CMK (cell line): ENCODE results near the gene LBHD2.
A peak's percentile ranks its signal among the peaks of the same experiment; 100 is the strongest.

ENCODE experiments used
- DNase-seq: peaks from one replicate; pipeline ENCODE4 v3.0.0-alpha.2; 2010; ENCODE audit warnings: low read depth

Gene LBHD2

GRCh38 chr14:103068351-103069073 lies 15.5 kb upstream of the LBHD2 start:
- no peak for DNase-seq

- DNase-seq: no peak
Observed at GRCh38 chr14:103070263-103070885, 13.6 kb upstream of the LBHD2 start.

GRCh38 chr14:103070971-103071542 lies 13.0 kb upstream of the LBHD2 start:
- no peak for DNase-seq

GRCh38 chr14:103071544-103072251 lies 12.3 kb upstream of the LBHD2 start:
- no peak for DNase-seq

GRCh38 chr14:103072595-103073366 lies 11.2 kb upstream of the LBHD2 start:
- DNase-seq: no peak

GRCh38 chr14:103073367-103073875 lies 10.6 kb upstream of the LBHD2 start:
- no peak for DNase-seq

GRCh38 chr14:103073876-103074728 lies 9.9 kb upstream of the LBHD2 start:
- DNase-seq: no peak

GRCh38 chr14:103074729-103075367 lies 9.2 kb upstream of the LBHD2 start:
- peak; percentile 69 for DNase-seq

GRCh38 chr14:103078420-103078749 lies 5.6 kb upstream of the LBHD2 start:
- no peak for DNase-seq

- DNase-seq: no peak
Observed at GRCh38 chr14:103078860-103079587, 5.0 kb upstream of the LBHD2 start.

- no peak for DNase-seq
Observed at GRCh38 chr14:103081951-103082350, 2.1 kb upstream of the LBHD2 start.

- no peak for DNase-seq
Observed at GRCh38 chr14:103085106-103086091, 1.4 kb downstream of the LBHD2 start.

GRCh38 chr14:103086771-103087342 lies 2.8 kb downstream of the LBHD2 start:
- no peak for DNase-seq

- no peak for DNase-seq
Observed at GRCh38 chr14:103087343-103087835, 3.4 kb downstream of the LBHD2 start.

GRCh38 chr14:103088921-103089320 lies 4.9 kb downstream of the LBHD2 start:
- no peak for DNase-seq

GRCh38 chr14:103089386-103090335 lies 5.7 kb downstream of the LBHD2 start:
- no peak for DNase-seq

GRCh38 chr14:103090481-103091020 lies 6.5 kb downstream of the LBHD2 start:
- DNase-seq: no peak
